PC-3 (cell line): ENCODE measurements around the gene NLGN1. TPM values are rescaled to one million over a fixed set of nuclear protein-coding genes. Genes with fewer than 3 reads are reported as not detected.

Experiments used
- ATAC-seq: fragments of 200-7000 bp; cut with Tn5 transposase; 2 replicates; pipeline ENCODE4 v1.9.1; 2020; ENCODE audit warnings: mild to moderate bottlenecking, moderate library complexity
- BruUV-seq: library from RNA; stranded (reverse); fragments of 400-500 nt; replicated peaks from 2 replicates; lab custom pipeline; 2021; lab: Mats Ljungman, UMichigan
- CTCF ChIA-PET: fragments of 300-600 bp; sonication (Branson Sonifier 250); formaldehyde crosslinking; loops from one replicate; lab custom pipeline; 2022; ENCODE audit warnings: antibody characterized with exemption; lab: Charles Lee
- POLR2A ChIA-PET: fragments of 300-600 bp; sonication (Branson Sonifier 250); formaldehyde crosslinking; loops from one replicate; lab custom pipeline; 2022; ENCODE audit warnings: antibody characterized with exemption; ENCODE audit not compliant: unreplicated experiment; lab: Charles Lee
- DNase-seq: peaks from one replicate; pipeline ENCODE4 v3.0.0-alpha.2; 2015
- H2AFZ ChIP-seq: fragments of 300-600 bp; sonication (generic); 2 replicates; pipeline ENCODE4 v1.6.0; 2016; ENCODE audit warnings: antibody characterized with exemption, low read length
- H3F3A ChIP-seq: fragments of 300-600 bp; sonication (generic); one replicate; pipeline ENCODE4 v1.6.0; 2017; ENCODE audit warnings: antibody characterized with exemption, low read length, control low read depth, mild to moderate bottlenecking; ENCODE audit not compliant: unreplicated experiment
- H3K27ac ChIP-seq: fragments of 300-600 bp; sonication (generic); 2 replicates; pipeline ENCODE4 v1.5.1; 2016; ENCODE audit warnings: mild to moderate bottlenecking, low read length
- H3K27me3 ChIP-seq: fragments of 300-600 bp; sonication (generic); 2 replicates; pipeline ENCODE4 v1.6.1; 2016; ENCODE audit warnings: low read length, mixed read lengths
- H3K36me3 ChIP-seq: fragments of 300-600 bp; sonication (generic); 2 replicates; pipeline ENCODE4 v1.6.1; 2016; ENCODE audit warnings: low read depth, mixed run types, low read length, mixed read lengths
- H3K4me1 ChIP-seq: fragments of 300-600 bp; sonication (generic); 2 replicates; pipeline ENCODE4 v1.5.1; 2016; ENCODE audit warnings: low read length; ENCODE audit not compliant: insufficient read depth
- H3K4me2 ChIP-seq: fragments of 300-600 bp; sonication (generic); 2 replicates; pipeline ENCODE4 v1.6.0; 2016; ENCODE audit warnings: low read length
- H3K4me3 ChIP-seq: fragments of 300-600 bp; sonication (generic); 2 replicates; pipeline ENCODE4 v1.5.1; 2016; ENCODE audit warnings: mild to moderate bottlenecking, low read length, mixed read lengths
- H3K79me2 ChIP-seq: fragments of 300-600 bp; sonication (generic); 2 replicates; pipeline ENCODE4 v1.6.1; 2017; ENCODE audit warnings: low read length, mixed read lengths
- H3K9ac ChIP-seq: fragments of 300-600 bp; sonication (generic); 2 replicates; pipeline ENCODE4 v1.6.0; 2016; ENCODE audit warnings: mild to moderate bottlenecking, low read length
- H3K9me2 ChIP-seq: fragments of 300-600 bp; sonication (generic); replicated peaks from 2 replicates; pipeline ENCODE4 v1.6.1; 2016; ENCODE audit warnings: mixed run types, low read length, mixed read lengths
- H3K9me3 ChIP-seq: fragments of 300-600 bp; sonication (generic); 2 replicates; pipeline ENCODE4 v1.6.1; 2016; ENCODE audit warnings: low read length, mixed read lengths
- H4K20me1 ChIP-seq: fragments of 300-600 bp; sonication (generic); 2 replicates; pipeline ENCODE4 v1.6.1; 2016; ENCODE audit warnings: low read length, mixed read lengths
- CTCF ChIP-seq: fragments of 300-600 bp; sonication (generic); conservative IDR thresholded peaks from 2 replicates; pipeline ENCODE4 v1.5.1; 2017; ENCODE audit warnings: antibody characterized with exemption, low read depth, mild to moderate bottlenecking, low read length
- EZH2 ChIP-seq: fragments of 300-600 bp; sonication (generic); IDR thresholded peaks from one replicate; pipeline ENCODE4 v1.6.1; 2017; ENCODE audit warnings: antibody characterized with exemption, mild to moderate bottlenecking, low read length; ENCODE audit not compliant: unreplicated experiment
- EZH2phosphoT487 ChIP-seq: fragments of 300-600 bp; sonication (generic); IDR thresholded peaks from 2 replicates; pipeline ENCODE4 v1.6.1; 2018; ENCODE audit warnings: mild to moderate bottlenecking, antibody characterized with exemption, low read length, borderline replicate concordance
- intact Hi-C: fragments of 100-400 bp; cut with micrococcal nuclease; formaldehyde crosslinking; loops from 2 replicates; pipeline ENCODE4 v1.9.0; 2023
- total RNA-seq: library from RNA; depleted of rRNA; stranded (reverse); fragments of >200 nt; gene quantifications from 2 replicates; pipeline ENCODE4 v1.2.3, GENCODE V29; 2014

Gene NLGN1
- total RNA-seq, 1 experiment from 2014 or later = 0.77 TPM

GRCh38 chr3:173617490-173617889 is 219.9 kb downstream of the NLGN1 start:
- Histone ChIP-seq H3K4me2 (no peak overlapping the region), H2AFZ (no peak overlapping the region), H3K4me3 (no peak overlapping the region), H3K9ac (no peak overlapping the region), H3K79me2 (no peaks in the 10 kb centered on the region), H4K20me1 (no peaks in the 10 kb centered on the region), H3F3A (no peaks in the 10 kb centered on the region), H3K27ac (no peak overlapping the region), H3K36me3 (no peaks in the 10 kb centered on the region), H3K9me3 (no peaks in the 10 kb centered on the region), H3K9me2 (no peaks in the 10 kb centered on the region), H3K4me1 (no peaks in the 10 kb centered on the region), H3K27me3 (0 out of 2 replicates have a peak, but pooled peaks cover 5% of the 10 kb centered on the region)
- ATAC-seq (no peak), DNase-seq (no peak)
- intact Hi-C loops = no loop called here
- no TSS peak for BruUV-seq
- CTCF ChIA-PET = no interaction called here
- POLR2A ChIA-PET = no interaction called here
- no peak for TF ChIP-seq CTCF
- TF ChIP-seq EZH2phosphoT487 = no peak
- TF ChIP-seq EZH2 = no peak

GRCh38 chr3:173618148-173618547 is 220.6 kb downstream of the NLGN1 start:
- CTCF ChIA-PET = no interaction called here
- Histone ChIP-seq H3K27me3 (0 out of 2 replicates have a peak, but pooled peaks cover 5% of the 10 kb centered on the region), H3K36me3 (no peaks in the 10 kb centered on the region), H3K9ac (no peak overlapping the region), H3F3A (no peaks in the 10 kb centered on the region), H3K9me3 (no peaks in the 10 kb centered on the region), H3K4me1 (no peaks in the 10 kb centered on the region), H3K4me3 (no peak overlapping the region), H3K4me2 (no peak overlapping the region), H3K27ac (no peak overlapping the region), H3K79me2 (no peaks in the 10 kb centered on the region), H4K20me1 (no peaks in the 10 kb centered on the region), H2AFZ (no peak overlapping the region), H3K9me2 (no peaks in the 10 kb centered on the region)
- POLR2A ChIA-PET = no interaction called here
- intact Hi-C loops = no loop called here
- DNase-seq (no peak), ATAC-seq (no peak)
- BruUV-seq = no TSS peak
- TF ChIP-seq CTCF (no peak), EZH2phosphoT487 (no peak), EZH2 (no peak)

- Histone ChIP-seq H3K9ac (no peak overlapping the region), H3K4me2 (no peak overlapping the region), H2AFZ (no peak overlapping the region), H3K9me3 (no peaks in the 10 kb centered on the region), H3K9me2 (no peaks in the 10 kb centered on the region), H3K4me1 (no peaks in the 10 kb centered on the region), H3K27ac (no peak overlapping the region), H4K20me1 (no peaks in the 10 kb centered on the region), H3K36me3 (no peaks in the 10 kb centered on the region), H3F3A (no peaks in the 10 kb centered on the region), H3K79me2 (no peaks in the 10 kb centered on the region), H3K4me3 (no peak overlapping the region), H3K27me3 (0 out of 2 replicates have a peak, but pooled peaks cover 5% of the 10 kb centered on the region)
- ChIA-PET CTCF (no interaction called here), POLR2A (no interaction called here)
- ATAC-seq = no peak
- no peak for DNase-seq
- BruUV-seq = no TSS peak
- intact Hi-C loops = no loop called here
- TF ChIP-seq EZH2 (no peak), CTCF (no peak), EZH2phosphoT487 (no peak)
Measured at GRCh38 chr3:173618703-173619102, 221.2 kb downstream of the NLGN1 start.
